ENCODE results near the gene PDE1A. TPM values are rescaled to one million over a fixed set of nuclear protein-coding genes. Genes with fewer than 3 reads are reported as not detected.
"Not testable (repeated sequence)": the region's sequence is repeated elsewhere in the genome, so short reads cannot be mapped to it uniquely, and the experiment has no call there.

The PDE1A gene
- total RNA-seq, 1 donor from 2014 or later: 16.9 TPM

- ATAC-seq (no peak), DNase-seq (no peak)
- intact Hi-C loops (cut with micrococcal nuclease): no loop called here
These were observed 11.1 kb downstream of the PDE1A start for GRCh38 chr2:182415771-182416170.

GRCh38 chr2:182412858-182413257 is 14.0 kb downstream of the PDE1A start:
- no peak for DNase-seq
- intact Hi-C loops (cut with micrococcal nuclease): no loop called here
- ATAC-seq: no peak

GRCh38 chr2:182410120-182410519 is 16.7 kb downstream of the PDE1A start:
- DNase-seq: no peak
- intact Hi-C loops (cut with micrococcal nuclease): no loop called here
- ATAC-seq: no peak

DNA sequence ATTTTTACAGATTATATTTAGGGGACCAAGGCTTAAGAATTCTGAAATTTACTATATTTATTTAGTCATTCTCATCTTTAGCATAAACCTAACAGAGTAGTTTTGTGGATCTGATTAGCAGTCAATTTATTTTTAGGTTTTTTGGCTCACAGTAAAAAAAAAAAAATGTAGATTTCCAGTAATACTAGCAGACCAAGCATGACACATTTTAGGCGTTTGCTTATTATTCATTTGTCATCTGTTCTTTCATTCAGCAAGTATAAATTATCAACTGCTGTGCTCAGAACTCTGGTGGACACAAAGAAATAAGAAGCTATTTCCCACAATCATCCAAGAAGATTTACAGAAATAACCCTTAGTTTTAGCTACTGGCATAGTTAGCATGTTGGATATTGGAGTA is 20.6 kb downstream of the PDE1A start:
- DNase-seq: no peak
- ATAC-seq: no peak
- intact Hi-C loops (cut with micrococcal nuclease): no loop called here

GRCh38 chr2:182404975-182405561 is 21.8 kb downstream of the PDE1A start:
- ATAC-seq (no peak), DNase-seq (no peak)
- intact Hi-C loops (cut with micrococcal nuclease): no loop called here

- DNase-seq (no peak), ATAC-seq (no peak)
- intact Hi-C loops (cut with micrococcal nuclease): no loop called here
These were observed 22.7 kb downstream of the PDE1A start for GRCh38 chr2:182404092-182404491.

- no peak for DNase-seq
- ATAC-seq: no peak
- intact Hi-C loops (cut with micrococcal nuclease): no loop called here
These were observed 33.5 kb downstream of the PDE1A start for GRCh38 chr2:182393270-182393760.

GRCh38 chr2:182391443-182391842 is 35.4 kb downstream of the PDE1A start:
- intact Hi-C loops (cut with micrococcal nuclease): no loop called here
- no peak for DNase-seq
- no peak for ATAC-seq

DNA sequence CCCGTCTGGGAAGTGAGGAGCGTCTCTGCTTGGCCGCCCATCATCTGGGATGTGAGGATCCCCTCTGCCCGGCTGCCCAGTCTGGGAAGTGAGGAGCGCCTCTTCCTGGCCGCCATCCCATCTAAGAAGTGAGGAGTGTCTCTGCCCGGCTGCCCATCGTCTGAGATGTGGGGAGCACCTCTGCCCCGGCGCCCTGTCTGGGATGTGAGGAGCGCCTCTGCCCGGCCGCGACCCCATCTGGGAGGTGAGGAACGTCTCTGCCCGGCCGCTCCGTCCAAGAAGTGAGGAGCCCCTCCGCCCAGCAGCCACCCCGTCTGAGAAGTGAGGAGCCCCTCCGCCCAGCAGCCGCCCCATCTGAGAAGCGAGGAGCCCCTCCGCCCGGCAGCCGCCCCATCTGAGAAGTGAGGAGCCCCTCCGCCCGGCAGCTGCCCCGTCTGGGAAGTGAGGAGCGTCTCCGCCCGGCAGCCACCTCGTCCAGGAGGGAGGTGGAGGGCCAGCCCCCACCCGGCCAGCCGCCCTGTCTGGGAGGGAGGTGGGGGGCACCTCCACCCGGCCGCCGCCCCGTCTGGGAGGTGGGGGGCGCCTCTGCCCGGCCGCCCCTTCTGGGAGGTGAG is 40.5 kb downstream of the PDE1A start:
- intact Hi-C loops (cut with micrococcal nuclease); DNase-seq; ATAC-seq: not testable (repeated sequence)

DNA sequence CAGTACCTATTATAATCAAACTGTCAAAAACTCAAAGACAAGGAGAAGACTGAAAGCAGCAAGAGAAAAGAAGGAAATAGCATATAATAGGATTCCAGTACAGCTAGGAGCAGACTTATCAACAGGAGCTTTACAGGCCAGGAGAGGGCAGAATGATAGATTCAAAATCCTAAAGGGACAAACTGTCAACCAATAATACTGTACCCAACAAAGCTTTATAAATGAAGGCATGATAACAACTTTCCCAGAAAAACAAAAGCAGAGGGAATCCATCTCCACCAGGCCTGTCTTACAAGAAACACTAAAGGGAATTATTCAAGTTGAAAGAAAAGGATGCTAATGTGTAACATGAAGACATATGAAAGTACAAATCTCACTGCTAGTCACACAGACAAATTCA is 42.0 kb downstream of the PDE1A start:
- intact Hi-C loops (cut with micrococcal nuclease): no loop called here
- no peak for DNase-seq

GRCh38 chr2:182381225-182381624 is 45.6 kb downstream of the PDE1A start:
- intact Hi-C loops (cut with micrococcal nuclease): no loop called here
- DNase-seq (no peak), ATAC-seq (no peak)

More for the DNA sequence above, 42.0 kb downstream of the PDE1A start:
- ATAC-seq: no peak

DNA sequence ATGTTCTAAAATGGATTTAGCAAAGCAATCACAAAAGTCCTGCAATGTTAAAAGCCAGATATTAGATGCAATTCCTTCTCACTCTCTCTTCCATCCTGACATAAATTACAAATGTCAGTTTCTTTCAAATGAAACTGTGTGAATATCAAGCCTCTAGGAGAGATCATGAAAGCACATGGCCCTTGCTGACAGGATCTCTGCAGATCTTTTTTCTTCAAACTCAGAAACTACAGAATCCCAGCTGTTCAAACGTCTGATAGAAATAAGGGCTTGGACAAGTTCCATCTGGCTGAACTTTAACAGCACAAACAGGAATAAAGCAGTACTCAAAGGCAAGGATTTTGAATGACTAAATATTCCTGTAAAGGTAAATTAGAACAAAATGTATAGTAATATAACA is 47.6 kb downstream of the PDE1A start:
- intact Hi-C loops (cut with micrococcal nuclease): no loop called here
- DNase-seq: no peak
- peak; percentile 91 for ATAC-seq

- intact Hi-C loops (cut with micrococcal nuclease): no loop called here
- ATAC-seq: peak; percentile 61
- no peak for DNase-seq
These were observed 48.1 kb downstream of the PDE1A start for GRCh38 chr2:182378759-182379158.

GRCh38 chr2:182377467-182377866 is 49.4 kb downstream of the PDE1A start:
- ATAC-seq: no peak
- DNase-seq: no peak
- intact Hi-C loops (cut with micrococcal nuclease): no loop called here

DNA sequence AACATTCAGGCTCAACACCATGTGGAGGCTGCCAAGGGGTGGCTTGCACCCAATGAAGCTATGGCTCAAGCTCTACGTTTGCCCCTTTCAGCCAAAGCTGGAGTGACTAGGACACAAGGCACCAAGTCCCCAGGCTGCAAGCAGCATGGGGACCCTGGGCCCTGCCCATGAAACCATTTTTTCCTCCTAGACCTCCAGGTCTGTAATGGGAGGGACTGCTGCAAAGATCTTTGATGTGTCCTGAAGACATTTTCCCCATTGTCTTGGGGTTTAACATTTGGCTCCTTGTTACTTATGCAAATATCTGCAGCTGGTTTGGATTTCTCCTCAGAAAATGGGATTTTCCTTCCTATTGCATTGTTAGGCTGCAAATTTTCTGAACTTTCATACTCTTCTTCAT is 51.0 kb downstream of the PDE1A start:
- DNase-seq: no peak
- intact Hi-C loops (cut with micrococcal nuclease): no loop called here
- ATAC-seq: no peak

- DNase-seq (no peak), ATAC-seq (peak; percentile 93)
- intact Hi-C loops (cut with micrococcal nuclease): no loop called here
These were observed 54.2 kb downstream of the PDE1A start for GRCh38 chr2:182372661-182373060.

DNA sequence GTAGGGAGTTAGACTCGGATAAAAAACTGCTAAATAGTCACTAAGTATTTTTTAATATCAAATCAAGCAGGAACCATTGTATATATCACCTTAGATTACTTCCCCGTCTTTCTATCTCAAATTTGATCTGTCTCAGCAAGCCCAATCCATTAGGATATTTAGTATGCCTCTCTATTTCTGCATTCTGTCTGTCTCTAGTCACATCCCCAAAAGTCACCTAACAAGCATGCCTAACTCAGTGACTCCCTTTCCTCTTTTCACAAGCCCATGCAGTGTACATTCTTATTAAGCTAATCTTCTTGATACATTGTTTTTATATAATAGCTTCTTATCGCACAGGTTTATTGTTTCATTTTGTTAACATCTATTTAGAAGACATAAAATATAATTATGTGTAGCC is 57.8 kb downstream of the PDE1A start:
- ATAC-seq: no peak
- DNase-seq: no peak
- intact Hi-C loops (cut with micrococcal nuclease): no loop called here

DNA sequence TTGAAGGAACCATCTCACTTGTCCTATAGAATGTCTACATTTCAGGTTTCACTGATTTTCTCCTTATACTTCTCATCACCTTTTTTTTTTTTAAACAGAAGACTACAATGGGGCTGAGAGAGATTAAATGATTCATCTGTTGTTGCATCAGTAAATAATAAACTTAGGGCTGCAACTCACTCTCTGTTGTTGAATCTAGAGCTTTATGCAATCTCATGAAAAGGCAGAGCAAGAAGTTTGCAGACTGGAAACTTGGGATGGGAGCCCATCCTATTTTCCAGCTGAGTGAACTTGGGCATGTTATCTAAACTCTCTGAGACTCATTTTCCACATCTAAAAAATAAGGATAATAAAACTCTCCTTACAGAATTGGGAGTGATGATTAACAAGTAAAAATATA is 58.4 kb downstream of the PDE1A start:
- intact Hi-C loops (cut with micrococcal nuclease): no loop called here
- no peak for ATAC-seq
- no peak for DNase-seq

GRCh38 chr2:182367401-182367800 is 59.4 kb downstream of the PDE1A start:
- no peak for ATAC-seq
- no peak for DNase-seq
- intact Hi-C loops (cut with micrococcal nuclease): no loop called here

DNA sequence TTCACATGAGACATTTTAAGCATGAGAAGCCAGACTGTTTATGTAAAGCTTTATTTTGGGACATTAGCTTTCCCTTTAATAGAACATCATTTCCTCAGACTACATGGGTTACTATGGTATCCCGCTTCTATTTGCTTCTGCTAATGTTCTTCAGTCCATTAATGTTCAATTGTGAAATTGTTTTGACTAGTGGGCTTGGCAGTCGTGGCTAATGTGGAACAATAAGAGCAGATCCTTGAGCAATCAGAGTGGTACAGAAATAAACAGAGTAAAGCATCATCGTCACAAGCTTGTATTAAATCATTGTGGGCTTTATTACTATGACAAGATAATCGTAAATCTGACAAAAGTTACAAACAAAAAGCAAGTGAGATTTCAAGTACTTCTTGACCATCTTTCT is 60.2 kb downstream of the PDE1A start:
- intact Hi-C loops (cut with micrococcal nuclease): no loop called here
- ATAC-seq (no peak), DNase-seq (no peak)

GRCh38 chr2:182365855-182366254 is 61.0 kb downstream of the PDE1A start:
- intact Hi-C loops (cut with micrococcal nuclease): no loop called here
- DNase-seq (no peak), ATAC-seq (no peak)
